Kidney epithelial cell (primary cell): ENCODE measurements around the gene SLC26A3. TPM values are rescaled to one million over a fixed set of nuclear protein-coding genes. Genes with fewer than 3 reads are reported as not detected.

Experiments used
- DNase-seq: peaks from one replicate; pipeline ENCODE4 v3.0.0-alpha.2; 2010; ENCODE audit warnings: low read depth
- H3K27me3 ChIP-seq: 2 replicates; pipeline ENCODE4 v1.6.0; 2011; ENCODE audit warnings: low read length; ENCODE audit not compliant: control insufficient read depth, insufficient read depth
- H3K36me3 ChIP-seq: 2 replicates; pipeline ENCODE4 v1.5.1; 2011; ENCODE audit warnings: low read length; ENCODE audit not compliant: control insufficient read depth, insufficient read depth
- H3K4me3 ChIP-seq: 2 replicates; pipeline ENCODE4 v1.5.1; 2011; ENCODE audit warnings: low read depth, mild to moderate bottlenecking, control low read depth, low read length
- total RNA-seq: library from RNA; depleted of rRNA; stranded (reverse); fragments of >200 nt; gene quantifications from 2 replicates; pipeline ENCODE4 v1.2.3, GENCODE V29; 2015
- TF ChIP-seq, protein P1 (sequence below): IDR thresholded peaks from 2 replicates; pipeline ENCODE4 v1.5.1; 2011; ENCODE audit warnings: mild to moderate bottlenecking, moderate library complexity, low read length, control low read depth, inconsistent platforms; ENCODE audit not compliant: insufficient read depth, poor library complexity, severe bottlenecking

The SLC26A3 gene
- total RNA-seq, 1 donor from 2014 or later: not detected

DNA sequence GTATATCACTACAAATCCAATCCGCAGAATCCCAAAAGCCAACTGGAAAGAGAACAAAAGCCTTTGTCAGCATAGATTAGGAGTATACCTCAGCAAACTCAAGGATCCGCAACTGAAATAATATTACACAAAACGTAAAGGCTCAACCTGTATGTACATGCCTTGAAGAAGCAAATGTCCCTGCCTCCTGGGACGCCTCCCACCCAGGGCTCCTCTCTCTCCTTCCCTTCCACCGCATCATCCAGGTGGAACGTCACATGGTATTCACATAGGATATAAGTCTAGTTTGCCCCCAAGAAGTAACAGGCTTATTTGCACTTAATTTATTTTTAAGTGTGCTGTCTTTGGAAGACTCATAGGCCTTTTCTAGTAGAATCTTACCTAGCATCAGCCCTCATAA, 13.4 kb downstream of the SLC26A3 start:
- Histone ChIP-seq H3K4me3 (no peak overlapping the region), H3K27me3 (peaks cover 3% of the 10 kb centered on the region), H3K36me3 (no peaks in the 10 kb centered on the region)
- no peak for DNase-seq
- TF ChIP-seq, protein P1, sequence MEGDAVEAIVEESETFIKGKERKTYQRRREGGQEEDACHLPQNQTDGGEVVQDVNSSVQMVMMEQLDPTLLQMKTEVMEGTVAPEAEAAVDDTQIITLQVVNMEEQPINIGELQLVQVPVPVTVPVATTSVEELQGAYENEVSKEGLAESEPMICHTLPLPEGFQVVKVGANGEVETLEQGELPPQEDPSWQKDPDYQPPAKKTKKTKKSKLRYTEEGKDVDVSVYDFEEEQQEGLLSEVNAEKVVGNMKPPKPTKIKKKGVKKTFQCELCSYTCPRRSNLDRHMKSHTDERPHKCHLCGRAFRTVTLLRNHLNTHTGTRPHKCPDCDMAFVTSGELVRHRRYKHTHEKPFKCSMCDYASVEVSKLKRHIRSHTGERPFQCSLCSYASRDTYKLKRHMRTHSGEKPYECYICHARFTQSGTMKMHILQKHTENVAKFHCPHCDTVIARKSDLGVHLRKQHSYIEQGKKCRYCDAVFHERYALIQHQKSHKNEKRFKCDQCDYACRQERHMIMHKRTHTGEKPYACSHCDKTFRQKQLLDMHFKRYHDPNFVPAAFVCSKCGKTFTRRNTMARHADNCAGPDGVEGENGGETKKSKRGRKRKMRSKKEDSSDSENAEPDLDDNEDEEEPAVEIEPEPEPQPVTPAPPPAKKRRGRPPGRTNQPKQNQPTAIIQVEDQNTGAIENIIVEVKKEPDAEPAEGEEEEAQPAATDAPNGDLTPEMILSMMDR: no peak

- DNase-seq: no peak
Observed at GRCh38 chr7:107788662-107789061, 14.4 kb downstream of the SLC26A3 start.

GRCh38 chr7:107788216-107788615, 14.8 kb downstream of the SLC26A3 start:
- H3K36me3 ChIP-seq: no peaks in the 10 kb centered on the region
- TF ChIP-seq, protein P1: no peak
- no peak overlapping the region for H3K4me3 ChIP-seq
- DNase-seq: no peak
- peaks cover 3% of the 10 kb centered on the region for H3K27me3 ChIP-seq

More at GRCh38 chr7:107788662-107789061, 14.4 kb downstream of the SLC26A3 start:
- TF ChIP-seq, protein P1: no peak
- Histone ChIP-seq H3K27me3 (peaks cover 3% of the 10 kb centered on the region), H3K4me3 (no peak overlapping the region), H3K36me3 (no peaks in the 10 kb centered on the region)

DNA sequence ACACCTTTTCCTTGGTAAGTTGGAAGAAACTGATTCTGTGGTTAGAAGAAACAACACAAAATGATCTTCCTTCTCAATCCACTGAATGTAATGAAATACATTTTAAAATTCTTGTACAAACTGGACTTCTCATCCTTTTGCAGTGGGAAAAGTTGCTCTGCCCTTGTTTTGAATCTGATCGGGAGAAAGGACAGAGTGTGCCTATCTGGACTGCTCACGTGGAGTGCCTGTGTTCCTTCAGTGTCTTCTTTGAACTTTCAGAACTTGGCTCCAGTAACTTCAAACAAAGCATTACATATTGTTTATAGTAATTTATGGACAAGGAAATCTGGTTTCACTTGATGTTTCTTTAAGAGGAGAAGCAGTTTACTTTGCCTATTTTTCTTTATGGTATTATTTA, 17.1 kb downstream of the SLC26A3 start:
- DNase-seq: no peak
- H3K4me3 ChIP-seq: no peak overlapping the region
- H3K27me3 ChIP-seq: peaks cover 3% of the 10 kb centered on the region
- TF ChIP-seq, protein P1: no peak
- no peaks in the 10 kb centered on the region for H3K36me3 ChIP-seq

- TF ChIP-seq, protein P1: no peak
Observed at GRCh38 chr7:107785170-107785569, 17.9 kb downstream of the SLC26A3 start.

GRCh38 chr7:107783648-107784047, 19.4 kb downstream of the SLC26A3 start:
- H3K4me3 ChIP-seq: no peak overlapping the region
- TF ChIP-seq, protein P1: no peak
- H3K27me3 ChIP-seq: peaks cover 3% of the 10 kb centered on the region
- no peaks in the 10 kb centered on the region for H3K36me3 ChIP-seq
- DNase-seq: no peak

More at GRCh38 chr7:107785170-107785569, 17.9 kb downstream of the SLC26A3 start:
- no peaks in the 10 kb centered on the region for H3K36me3 ChIP-seq
- H3K27me3 ChIP-seq: peaks cover 3% of the 10 kb centered on the region
- H3K4me3 ChIP-seq: no peak overlapping the region
- DNase-seq: no peak
